ENCODE results near the gene SETBP1. TPM values are rescaled to one million over a fixed set of nuclear protein-coding genes. Genes with fewer than 3 reads are reported as not detected.

SETBP1 gene
- total and polyA plus RNA-seq, 8 donors = 19.7 to 27.5 (median 21.5) TPM

DNA sequence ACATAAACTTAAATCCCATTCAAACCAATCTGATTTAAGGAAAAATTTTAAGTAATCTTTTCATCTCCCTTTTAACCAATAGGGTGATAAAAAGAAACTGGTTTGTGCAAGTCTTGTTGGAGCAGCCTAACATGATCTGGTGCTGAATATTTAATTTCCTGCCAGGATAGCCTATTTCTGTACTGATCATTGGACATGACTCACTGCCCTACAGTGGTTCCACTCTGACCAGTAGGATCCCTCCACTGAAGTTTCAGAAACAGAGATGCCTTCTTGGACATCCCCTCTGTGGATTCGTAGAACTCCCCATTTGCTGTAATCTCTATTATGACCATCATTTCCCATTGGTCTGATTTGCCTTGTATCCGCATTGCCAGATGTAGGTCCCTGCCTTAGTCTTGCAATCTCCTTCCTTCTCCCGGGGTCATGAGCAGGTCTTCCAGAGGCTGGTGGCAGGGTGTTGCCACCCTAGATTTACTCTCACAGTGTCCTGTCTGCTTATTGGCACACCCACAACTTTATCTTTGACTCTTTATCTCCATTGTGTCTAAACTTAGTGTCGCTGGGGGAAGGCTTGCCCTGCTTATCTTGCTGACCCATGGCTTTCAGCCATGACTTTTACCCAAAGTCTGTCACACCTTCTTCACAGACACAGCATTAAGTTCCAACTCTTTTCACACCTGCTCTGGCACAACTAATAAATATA lies 12.3 kb upstream of the SETBP1 start:
- TF ChIP-seq, protein P1, sequence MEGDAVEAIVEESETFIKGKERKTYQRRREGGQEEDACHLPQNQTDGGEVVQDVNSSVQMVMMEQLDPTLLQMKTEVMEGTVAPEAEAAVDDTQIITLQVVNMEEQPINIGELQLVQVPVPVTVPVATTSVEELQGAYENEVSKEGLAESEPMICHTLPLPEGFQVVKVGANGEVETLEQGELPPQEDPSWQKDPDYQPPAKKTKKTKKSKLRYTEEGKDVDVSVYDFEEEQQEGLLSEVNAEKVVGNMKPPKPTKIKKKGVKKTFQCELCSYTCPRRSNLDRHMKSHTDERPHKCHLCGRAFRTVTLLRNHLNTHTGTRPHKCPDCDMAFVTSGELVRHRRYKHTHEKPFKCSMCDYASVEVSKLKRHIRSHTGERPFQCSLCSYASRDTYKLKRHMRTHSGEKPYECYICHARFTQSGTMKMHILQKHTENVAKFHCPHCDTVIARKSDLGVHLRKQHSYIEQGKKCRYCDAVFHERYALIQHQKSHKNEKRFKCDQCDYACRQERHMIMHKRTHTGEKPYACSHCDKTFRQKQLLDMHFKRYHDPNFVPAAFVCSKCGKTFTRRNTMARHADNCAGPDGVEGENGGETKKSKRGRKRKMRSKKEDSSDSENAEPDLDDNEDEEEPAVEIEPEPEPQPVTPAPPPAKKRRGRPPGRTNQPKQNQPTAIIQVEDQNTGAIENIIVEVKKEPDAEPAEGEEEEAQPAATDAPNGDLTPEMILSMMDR (IDR thresholded peaks at IDR 0.05) = no peak
- no peaks in the 10 kb centered on the region for H3K36me3 ChIP-seq
- H3K9me3 ChIP-seq = no peaks in the 10 kb centered on the region
- no peak overlapping the region for H3K4me3 ChIP-seq
- no peaks in the 10 kb centered on the region for H3K4me1 ChIP-seq
- H3K27ac ChIP-seq = no peak overlapping the region
- no peaks in the 10 kb centered on the region for H3K27me3 ChIP-seq
- DNase-seq = no peak
- ATAC-seq = no peak
- intact Hi-C loops (cut with DNase I) = no loop called here

DNA sequence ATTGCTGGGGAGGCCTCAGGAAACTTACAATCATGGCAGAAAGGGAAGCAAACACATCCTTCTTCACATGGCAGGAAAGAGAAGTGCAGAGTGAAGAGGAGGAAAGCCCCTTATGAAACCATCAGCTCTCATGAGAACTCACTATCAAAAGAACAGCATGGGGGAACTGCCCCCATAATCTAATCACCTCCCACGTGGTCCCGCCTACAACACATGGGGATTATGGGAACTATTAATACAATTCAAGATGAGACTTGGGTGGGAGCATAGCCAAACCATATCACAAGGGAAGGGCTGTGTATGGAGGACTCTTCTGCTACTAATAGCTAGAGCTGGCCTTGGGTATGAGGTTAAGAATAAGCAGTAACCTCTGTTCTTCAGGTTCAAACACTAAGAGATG lies 8.8 kb upstream of the SETBP1 start:
- peaks cover 0 to 3% of the 10 kb centered on the region in 2 donors for H3K27me3 ChIP-seq
- no peaks in the 10 kb centered on the region for H3K4me1 ChIP-seq
- no peak overlapping the region for H3K27ac ChIP-seq
- ATAC-seq = no peak
- H3K36me3 ChIP-seq = no peaks in the 10 kb centered on the region
- H3K4me3 ChIP-seq = no peak overlapping the region
- TF ChIP-seq, protein P1 (IDR thresholded peaks at IDR 0.05) = no peak
- no peaks in the 10 kb centered on the region for H3K9me3 ChIP-seq
- intact Hi-C loops (cut with DNase I) = no loop called here
- no peak for DNase-seq

DNA sequence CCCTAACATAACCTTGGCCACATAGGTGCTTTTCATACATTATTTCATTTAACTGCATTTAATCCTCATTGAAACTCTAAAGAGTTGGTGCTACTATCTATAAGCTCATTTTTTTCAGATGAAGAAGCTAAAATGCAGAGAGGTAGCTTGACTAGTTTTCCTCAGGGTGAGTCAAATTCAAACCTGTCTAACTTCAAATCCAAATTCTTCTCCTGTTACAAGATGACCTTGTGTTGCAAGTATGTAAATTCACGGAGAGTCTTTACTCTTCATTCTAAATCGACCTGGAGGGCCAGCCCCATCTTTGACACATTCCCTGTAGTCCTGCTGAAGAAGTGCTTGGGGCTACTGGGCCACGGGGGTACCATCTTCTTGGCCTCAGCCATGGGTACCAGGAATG lies 8.2 kb upstream of the SETBP1 start:
- Histone ChIP-seq H3K27me3 (peaks cover 0 to 4% of the 10 kb centered on the region in 2 donors), H3K9me3 (no peaks in the 10 kb centered on the region), H3K36me3 (no peaks in the 10 kb centered on the region), H3K4me1 (no peaks in the 10 kb centered on the region), H3K27ac (no peak overlapping the region), H3K4me3 (no peak overlapping the region)
- TF ChIP-seq, protein P1 (IDR thresholded peaks at IDR 0.05) = no peak
- ATAC-seq = no peak
- DNase-seq = no peak
- intact Hi-C loops (cut with DNase I) = no loop called here

DNA sequence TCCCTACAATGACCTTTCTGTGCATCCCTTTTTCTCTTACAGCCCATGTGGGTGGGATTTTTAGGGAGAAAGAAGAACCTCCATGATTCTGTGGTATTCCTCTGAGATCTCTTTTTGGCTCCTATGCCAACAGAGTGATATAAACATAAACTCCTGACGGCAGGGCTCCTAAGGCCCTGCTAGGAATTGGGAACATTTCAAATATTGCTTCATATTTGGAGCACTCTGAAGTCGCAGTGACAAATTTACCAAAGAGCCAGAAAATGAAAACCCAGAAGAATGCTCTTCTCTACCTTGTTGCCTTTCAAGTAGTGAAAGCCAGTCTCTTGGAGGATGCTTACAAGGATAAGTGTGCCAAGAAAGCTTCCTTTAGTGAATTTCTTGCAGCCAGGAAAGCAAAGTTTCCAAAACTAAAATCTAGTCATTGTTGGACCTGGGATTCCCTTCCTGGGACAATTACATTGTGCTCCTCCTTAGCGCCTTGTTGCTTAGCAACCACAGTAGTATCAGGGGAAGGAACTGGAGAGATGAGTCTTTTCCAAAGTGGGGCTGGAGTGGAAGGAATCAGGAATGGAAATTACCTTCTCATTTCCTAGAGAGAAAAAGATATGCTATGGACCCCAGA lies 7.3 kb upstream of the SETBP1 start:
- Histone ChIP-seq H3K27ac (no peak overlapping the region), H3K9me3 (no peaks in the 10 kb centered on the region), H3K27me3 (peaks cover 0 to 13% of the 10 kb centered on the region in 2 donors), H3K4me3 (no peak overlapping the region), H3K4me1 (peaks cover 0 to 3% of the 10 kb centered on the region in 2 donors), H3K36me3 (no peaks in the 10 kb centered on the region)
- ATAC-seq (no peak), DNase-seq (no peak)
- intact Hi-C loops (cut with DNase I) = no loop called here
- TF ChIP-seq, protein P1 (IDR thresholded peaks at IDR 0.05) = no peak

DNA sequence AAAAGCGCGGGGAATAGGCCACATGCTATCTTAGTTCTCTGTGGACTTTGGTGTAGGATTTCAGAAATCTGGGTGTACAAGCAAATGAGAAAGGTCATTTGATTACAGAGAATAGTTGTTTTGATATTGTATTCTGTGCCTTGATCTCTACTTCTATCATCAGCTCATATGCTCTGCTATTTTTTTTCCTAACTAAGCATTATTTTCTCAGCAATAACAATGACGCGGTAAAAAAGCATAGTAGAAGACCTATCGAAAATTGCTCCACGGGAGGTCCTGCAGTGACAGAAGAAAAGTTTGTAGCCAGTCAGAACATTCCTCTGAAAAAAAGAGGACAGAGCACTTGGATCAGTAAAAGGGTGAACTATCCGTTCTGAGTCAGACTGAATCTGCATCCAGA lies 2.8 kb upstream of the SETBP1 start:
- H3K9me3 ChIP-seq = no peaks in the 10 kb centered on the region
- H3K36me3 ChIP-seq = no peaks in the 10 kb centered on the region
- H3K27ac ChIP-seq = no peak overlapping the region
- ATAC-seq = no peak
- TF ChIP-seq, protein P1 (IDR thresholded peaks at IDR 0.05) = no peak
- H3K4me3 ChIP-seq = no peak overlapping the region
- peaks cover 0 to 52% of the 10 kb centered on the region in 2 donors for H3K27me3 ChIP-seq
- intact Hi-C loops (cut with DNase I) = no loop called here
- peaks cover 3 to 19% of the 10 kb centered on the region in 2 donors for H3K4me1 ChIP-seq
- DNase-seq = no peak

All from left lung (tissue), 10 donors.